Measurements from ENCODE around the gene PCSK4. TPM values are rescaled to one million over a fixed set of nuclear protein-coding genes. Genes with fewer than 3 reads are reported as not detected.

Gene PCSK4
- total and polyA plus RNA-seq, 10 of the 15 experiments (the other 5 are each of a cell fraction or from before 2014, with no cell fraction given): 0.27 to 0.99 (median 0.40) TPM; not detected in 3

- H3K79me2 ChIP-seq (ENCODE audit: control insufficient read depth, insufficient read depth, low read length): no peaks in the 10 kb centered on the region
- no peak for ATAC-seq
- CTCF ChIA-PET: no interaction called here
- H3K9ac ChIP-seq (ENCODE audit: control insufficient read depth, insufficient read depth, low read length): no peak overlapping the region
- 74% methylated on average over 22 of the region's 23 CpGs for WGBS (ENCODE audit: insufficient coverage, insufficient replicate concordance, low lambda C conversion rate, missing lambda C conversion rate)
- no peak overlapping the region for H3K4me3 ChIP-seq
- in situ Hi-C loops (cut with MboI): no loop called here
- SMC1A ChIA-PET (ENCODE audit: uncharacterized antibody, unreplicated experiment): no interaction called here
- POLR2A ChIA-PET: no interaction called here
- no peak overlapping the region for H3K27ac ChIP-seq (ENCODE audit: control insufficient read depth, insufficient read depth)
- intact Hi-C loops (cut with micrococcal nuclease; ENCODE audit: unreplicated experiment): no loop called here
- H3K4me2 ChIP-seq (ENCODE audit: control insufficient read depth, insufficient read depth): no peak overlapping the region
- BruUV-seq (replicated peaks): no TSS peak
- RAD21 ChIA-PET (ENCODE audit: unreplicated experiment): no interaction called here
- no peaks in the 10 kb centered on the region; the same call in 2 of the 3 replicates for H3K9me3 ChIP-seq (replicated peaks; ENCODE audit: control insufficient read depth, insufficient read depth, low read length)
- H4K20me1 ChIP-seq (ENCODE audit: control insufficient read depth, insufficient read depth): no peaks in the 10 kb centered on the region
- no peak for DNase-seq (ENCODE audit: low read depth, low spot score)
- H3K27me3 ChIP-seq (replicated peaks in 1 of 2; ENCODE audit: control insufficient read depth in 2 of 2, insufficient read depth in 2 of 2, low read length in 1 of 2): no peaks in the 10 kb centered on the region; a peak in 2 of 4 replicates
- no peaks in the 10 kb centered on the region for H3K4me1 ChIP-seq (ENCODE audit: control insufficient read depth, insufficient read depth, low read length)
- H2AFZ ChIP-seq (ENCODE audit: control insufficient read depth, low read depth, low read length): peak overlapping the region; percentile 7; the same call in 1 of the 2 replicates
- H3K36me3 ChIP-seq (ENCODE audit: control insufficient read depth in 2 of 2, insufficient read depth in 2 of 2, low read length in 1 of 2): no peaks in the 10 kb centered on the region
- no peak for FAIRE-seq
- TF ChIP-seq CBX3 (IDR thresholded peaks at IDR 0.05; ENCODE audit: borderline replicate concordance, low read depth) (no peak), ZNF384 (IDR thresholded peaks at IDR 0.05; ENCODE audit: borderline replicate concordance, low read depth, low read length) (no peak), LARP7 (IDR thresholded peaks at IDR 0.05) (no peak), BMI1 (IDR thresholded peaks at IDR 0.05; ENCODE audit: borderline replicate concordance) (no peak), PBX3 (IDR thresholded peaks at IDR 0.05; ENCODE audit: insufficient replicate concordance, low read depth, low read length) (no peak), JUNB (IDR thresholded peaks at IDR 0.05) (no peak), CEBPB (IDR thresholded peaks at IDR 0.05; ENCODE audit: borderline replicate concordance in 1 of 2, low read depth in 2 of 2, low read length in 2 of 2) (no peak)
Measured at GRCh38 chr19:1507192-1507660, 17.1 kb upstream of the PCSK4 start.

Measured in GM12878 (cell line).